Activated CD4-positive, alpha-beta T cell treated with anti-CD3 and anti-CD28 coated beads for 48 hours (primary cell): ENCODE data around the gene HIPK4.
A peak's percentile ranks its signal among the peaks of the same experiment; 100 is the strongest.
"Not testable (repeated sequence)": the region's sequence is repeated elsewhere in the genome, so short reads cannot be mapped to it uniquely, and the experiment has no call there.

ENCODE experiments used
- DNase-seq: peaks from one replicate; pipeline ENCODE4 v3.0.0-alpha.2; 2020

Gene HIPK4

GRCh38 chr19:40416918-40417642 is 27.1 kb upstream of the HIPK4 start:
- peak; percentile 23 for DNase-seq

DNA sequence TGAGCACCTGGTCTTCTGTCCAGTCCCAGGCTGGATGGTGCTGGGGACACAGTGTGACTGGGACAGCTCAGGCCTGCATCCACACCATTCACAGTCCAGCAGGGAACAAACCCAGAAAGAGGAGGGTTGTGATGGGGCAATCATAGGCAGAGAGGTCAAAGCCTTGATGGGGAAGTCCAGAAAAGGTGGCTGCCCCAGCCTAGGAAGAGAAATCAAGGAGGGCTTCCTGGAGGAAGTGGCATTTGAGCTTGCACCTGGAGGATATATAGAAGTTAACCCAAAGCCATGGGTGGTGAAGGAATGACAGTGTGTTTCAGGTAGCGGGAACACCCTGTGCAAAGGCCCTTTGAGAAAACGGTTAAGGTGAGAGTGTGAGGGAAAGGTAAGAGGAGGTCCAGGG is 25.8 kb upstream of the HIPK4 start:
- DNase-seq, result no peak

GRCh38 chr19:40414542-40415535 is 24.9 kb upstream of the HIPK4 start:
- DNase-seq, result no peak

DNA sequence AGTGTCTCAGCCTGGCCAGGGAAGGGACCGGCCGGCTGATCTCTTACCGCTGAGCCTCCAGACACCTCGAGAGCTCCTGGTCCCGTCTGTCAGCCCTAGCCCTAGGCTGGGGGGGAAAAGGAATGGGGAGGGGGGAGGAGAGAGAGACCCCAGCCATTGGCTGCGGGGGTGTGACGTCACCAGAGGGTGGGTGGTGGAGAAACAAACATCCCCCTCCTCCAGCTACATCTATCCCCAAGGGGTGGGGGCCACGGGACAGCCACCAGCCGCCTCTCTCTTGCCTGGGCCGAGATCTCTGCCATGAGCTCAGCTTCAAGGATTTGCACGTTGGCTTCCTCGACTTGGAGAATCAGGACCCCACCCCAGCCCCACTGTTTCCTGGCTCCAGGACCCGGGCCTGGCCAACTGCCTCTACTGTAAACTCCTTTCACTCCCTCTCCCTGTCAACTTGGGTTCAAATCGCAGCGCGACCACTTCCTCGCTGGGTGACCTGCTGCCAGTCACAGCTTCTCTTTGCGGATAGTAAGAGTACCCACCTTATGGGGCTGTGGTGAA is 23.4 kb upstream of the HIPK4 start, which contains the start of gene PRX:
PRX (minus strand) TSS at position 88 of the 555 bp plus-strand sequence. CDS start 5,446 bp downstream, outside the sequence.
- DNase-seq, result no peak

DNA sequence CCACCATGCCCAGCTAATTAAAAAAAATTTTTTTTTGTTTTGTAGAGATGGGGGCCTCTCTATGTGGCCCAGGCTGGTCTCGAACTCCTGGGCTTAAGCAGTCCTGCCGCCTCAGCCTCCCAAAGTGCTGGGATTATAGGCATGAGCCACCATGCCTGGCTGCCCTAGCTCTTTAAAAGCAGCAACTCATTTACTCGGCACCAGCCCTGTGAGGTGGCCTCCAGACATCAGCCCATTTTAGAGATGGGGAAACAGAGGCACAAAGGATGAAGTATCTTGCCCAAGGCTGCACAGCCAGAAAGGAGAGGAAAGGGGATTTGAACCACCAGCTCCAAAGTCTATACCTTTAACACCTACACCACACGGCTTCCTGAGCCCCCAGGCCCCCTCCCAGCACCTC is 22.9 kb upstream of the HIPK4 start:
- no peak for DNase-seq

DNA sequence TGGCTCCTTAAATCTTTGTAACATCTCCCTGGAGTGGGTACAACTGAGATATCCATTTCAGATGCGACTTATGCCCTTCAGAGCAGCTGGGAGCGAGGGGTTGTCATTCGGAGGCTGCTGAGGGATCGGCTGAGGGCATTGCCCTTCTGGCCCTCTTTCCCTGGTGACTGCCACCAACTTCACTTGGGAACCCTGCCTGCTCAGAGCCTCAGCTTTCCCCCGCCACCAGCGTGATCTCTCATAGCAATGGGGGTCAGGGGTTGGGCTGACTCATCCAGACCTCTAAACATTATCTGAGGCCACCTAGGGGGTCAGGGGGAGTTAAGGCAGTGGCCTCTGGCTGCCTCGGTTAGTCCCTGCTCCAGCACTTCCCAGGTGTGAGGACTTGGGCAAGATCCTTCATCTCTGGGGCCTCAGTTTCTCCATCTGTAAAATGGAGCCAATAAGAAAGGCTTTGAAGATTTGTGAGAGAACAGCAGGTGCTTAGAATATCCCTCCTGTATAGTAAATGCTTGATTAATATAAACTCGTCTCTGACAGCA is 22.0 kb upstream of the HIPK4 start:
- no peak for DNase-seq

- DNase-seq, result no peak
Measured at GRCh38 chr19:40411125-40411842, 21.3 kb upstream of the HIPK4 start.

- no peak for DNase-seq
Measured at GRCh38 chr19:40410030-40410389, 20.0 kb upstream of the HIPK4 start.

DNA sequence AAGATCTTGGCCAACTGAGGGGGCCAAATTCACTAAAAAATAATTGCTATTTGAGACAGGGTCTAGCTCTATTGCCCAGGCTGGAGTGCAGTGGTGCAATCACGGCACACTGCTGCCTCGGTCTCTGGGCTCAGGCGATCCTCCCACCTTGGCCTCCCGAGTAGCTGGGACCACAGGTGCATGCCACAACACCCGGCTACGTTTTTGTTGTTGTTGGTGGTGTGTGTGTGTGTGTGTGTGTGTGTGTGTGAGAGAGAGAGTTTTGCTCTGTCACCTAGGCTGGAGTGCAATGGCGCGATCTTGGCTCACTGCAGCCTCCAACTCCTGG is 18.6 kb upstream of the HIPK4 start:
- DNase-seq, result not testable (repeated sequence)

DNA sequence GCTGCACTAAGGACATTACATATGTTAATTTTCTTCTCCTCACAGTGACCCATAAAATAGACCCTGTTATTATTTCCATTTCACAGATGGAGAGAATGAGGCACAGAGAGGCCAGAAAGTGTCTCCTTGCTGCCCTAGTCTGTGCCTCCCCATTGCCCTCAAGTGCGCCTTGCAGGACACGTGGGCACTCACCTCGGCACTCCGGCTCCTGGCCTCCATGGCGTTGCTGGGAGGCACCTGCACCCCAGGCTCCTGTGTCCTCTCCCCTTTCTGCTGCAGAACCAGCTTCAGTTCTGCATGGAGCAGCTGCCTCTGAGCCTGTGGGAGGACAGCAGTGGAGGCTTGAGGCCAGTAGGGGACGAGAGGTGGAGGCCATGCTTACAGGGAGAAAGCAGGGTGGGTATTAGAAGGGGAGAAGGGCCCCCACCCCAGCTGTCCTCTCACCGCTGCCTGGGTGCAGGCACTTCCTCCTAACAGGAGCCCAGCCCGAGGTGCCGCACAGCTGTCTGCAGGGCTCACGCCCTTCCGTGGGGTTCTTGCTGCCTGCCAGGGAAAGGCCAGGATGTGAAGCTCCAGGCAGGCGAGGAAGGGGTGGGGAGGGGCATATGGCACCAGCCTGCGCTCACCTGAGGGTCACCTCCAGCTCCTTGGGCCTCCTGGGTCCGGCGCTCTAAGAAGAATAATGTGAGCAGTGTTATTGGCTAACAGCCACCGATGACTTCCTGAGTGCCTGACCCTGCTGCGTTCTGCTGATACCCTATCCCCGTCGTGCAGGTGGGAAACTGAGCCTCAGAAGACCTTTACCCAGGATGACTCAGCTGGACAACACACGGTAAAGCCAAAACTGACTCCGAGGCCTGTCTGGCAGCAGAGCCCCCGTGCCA is 18.0 kb upstream of the HIPK4 start:
- DNase-seq, result no peak

DNA sequence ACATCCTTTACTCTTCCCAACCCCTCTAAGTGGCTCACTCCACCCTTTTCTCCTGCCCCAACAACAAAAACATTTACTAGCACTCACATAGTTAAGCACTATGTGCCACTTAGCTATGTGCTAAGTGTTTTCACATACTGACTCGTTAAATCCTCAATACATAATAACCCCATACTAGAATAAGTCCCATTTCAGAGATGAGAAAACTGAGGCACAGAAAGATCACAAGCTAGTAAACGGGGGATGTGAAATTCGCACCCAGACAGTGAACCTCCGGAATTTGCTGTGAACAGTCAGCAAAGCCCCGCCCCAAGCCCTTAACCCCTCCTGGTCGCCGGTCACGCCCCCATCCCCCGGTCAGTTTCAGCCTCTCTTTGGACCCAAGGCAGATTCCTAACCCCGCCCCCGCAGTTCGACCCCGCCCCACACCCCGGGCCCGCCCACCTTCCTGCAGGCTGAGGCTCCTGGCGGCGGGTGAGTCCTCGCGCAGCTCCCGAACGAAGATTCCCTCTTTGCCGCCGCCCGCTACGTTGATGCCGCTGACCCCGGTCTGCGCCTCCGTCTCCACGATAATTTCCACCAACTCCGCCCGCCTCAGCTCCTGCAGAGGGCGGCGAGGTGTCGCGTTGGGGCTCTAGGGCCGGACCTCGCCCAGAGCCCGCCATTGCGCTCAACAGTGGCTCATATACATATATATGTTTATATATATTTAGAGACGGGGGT is 13.4 kb upstream of the HIPK4 start:
- DNase-seq, result peak; percentile 85

- DNase-seq, result no peak
Measured at GRCh38 chr19:40400559-40400958, 10.6 kb upstream of the HIPK4 start.

GRCh38 chr19:40398417-40399131 is 8.6 kb upstream of the HIPK4 start:
- peak; percentile 85 for DNase-seq

DNA sequence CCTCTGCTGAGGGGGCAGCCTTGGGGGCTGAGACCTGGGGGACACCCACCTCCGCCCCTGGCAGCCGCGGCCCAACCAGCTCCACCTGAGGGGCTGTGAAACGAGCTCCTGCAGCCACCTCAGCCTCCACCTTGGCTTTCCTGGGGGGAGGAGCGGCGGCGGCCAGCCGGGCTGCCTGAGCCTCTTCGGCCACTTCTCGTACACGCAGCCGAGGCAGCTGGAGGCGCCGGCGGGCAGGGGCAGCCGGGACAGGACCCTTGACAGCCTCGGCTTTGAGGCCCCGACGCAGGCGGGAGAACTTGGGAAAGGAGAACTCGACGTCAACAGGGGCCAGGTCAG is 7.6 kb upstream of the HIPK4 start:
- no peak for DNase-seq

- DNase-seq, result no peak
Measured at GRCh38 chr19:40396886-40397567, 7.0 kb upstream of the HIPK4 start.

GRCh38 chr19:40395956-40396355 is 6.0 kb upstream of the HIPK4 start:
- no peak for DNase-seq

DNA sequence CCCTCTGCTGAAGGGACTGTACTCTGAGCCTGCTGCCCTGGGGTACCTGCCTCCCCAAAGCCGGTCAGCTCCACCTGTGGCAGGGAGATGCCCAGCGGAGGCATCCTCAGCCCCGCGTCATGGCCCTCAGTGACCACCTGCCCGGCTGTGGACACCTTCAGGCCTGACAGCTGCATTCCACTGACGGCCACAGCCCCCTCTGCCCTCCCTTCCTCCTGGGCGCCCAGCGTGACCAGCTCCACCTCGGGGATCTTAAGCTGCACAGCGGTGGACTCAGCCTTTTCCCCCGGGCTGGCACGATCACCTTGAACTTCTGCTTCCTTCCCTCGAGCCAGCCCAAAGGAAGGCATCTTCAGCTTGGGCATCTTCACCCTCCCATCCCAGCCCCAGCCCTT is 4.8 kb upstream of the HIPK4 start:
- DNase-seq, result no peak

GRCh38 chr19:40393894-40394815 is 4.2 kb upstream of the HIPK4 start:
- no peak for DNase-seq
